GM19025 (cell line): ENCODE measurements around the gene NRP1.
A peak's percentile ranks its signal among the peaks of the same experiment; 100 is the strongest.
"Not testable (repeated sequence)": the region's sequence is repeated elsewhere in the genome, so short reads cannot be mapped to it uniquely, and the experiment has no call there.

Experiments
- ATAC-seq: cut with Tn5 transposase; IDR thresholded peaks from one replicate; pipeline ENCODE4 v1.9.1; 2021; ENCODE audit warnings: mild to moderate bottlenecking, low read depth, moderate library complexity; ENCODE audit not compliant: unreplicated experiment

Gene NRP1

DNA sequence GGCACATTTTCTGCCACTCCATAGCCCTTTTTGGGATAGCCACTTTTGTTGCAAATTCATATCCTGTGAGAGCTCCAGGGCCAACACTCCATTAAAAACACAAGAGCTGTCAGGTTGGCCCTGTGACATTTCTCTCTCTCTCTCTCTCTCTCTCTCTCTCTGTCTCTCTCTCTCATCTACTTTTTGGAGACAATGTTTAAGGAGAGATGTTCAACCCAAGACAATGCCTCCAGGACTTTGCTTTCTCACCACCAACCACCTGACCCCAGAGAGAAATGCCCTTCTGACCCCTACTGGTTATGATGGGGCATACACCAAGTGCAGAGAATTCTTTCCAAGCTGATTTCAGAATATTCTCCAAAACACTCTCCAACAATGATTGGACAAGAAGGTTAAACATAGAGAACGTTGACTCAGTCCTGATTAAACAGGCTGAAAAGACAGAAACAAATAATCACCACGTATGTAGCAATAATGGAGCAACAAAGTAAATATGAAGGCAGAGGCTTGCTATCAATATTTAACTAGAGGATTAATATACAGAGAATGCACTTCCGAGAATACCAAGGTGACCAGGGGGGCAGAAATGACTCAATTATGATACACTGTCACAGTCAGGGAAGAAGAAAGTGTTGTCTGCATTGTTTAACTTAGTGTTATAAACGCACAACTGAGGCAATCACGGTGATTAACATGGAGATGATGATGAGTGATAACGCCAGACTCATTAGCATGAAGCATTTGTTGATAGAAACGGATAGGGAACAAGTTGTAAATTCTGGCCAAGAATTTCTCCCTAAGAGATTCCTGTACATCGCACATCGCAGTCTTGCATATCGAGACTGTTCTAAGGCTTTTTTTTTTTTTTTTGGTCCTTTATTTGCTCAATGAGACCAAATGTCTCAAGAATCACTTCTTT is 178.5 kb downstream of the NRP1 start:
- no peak for ATAC-seq

DNA sequence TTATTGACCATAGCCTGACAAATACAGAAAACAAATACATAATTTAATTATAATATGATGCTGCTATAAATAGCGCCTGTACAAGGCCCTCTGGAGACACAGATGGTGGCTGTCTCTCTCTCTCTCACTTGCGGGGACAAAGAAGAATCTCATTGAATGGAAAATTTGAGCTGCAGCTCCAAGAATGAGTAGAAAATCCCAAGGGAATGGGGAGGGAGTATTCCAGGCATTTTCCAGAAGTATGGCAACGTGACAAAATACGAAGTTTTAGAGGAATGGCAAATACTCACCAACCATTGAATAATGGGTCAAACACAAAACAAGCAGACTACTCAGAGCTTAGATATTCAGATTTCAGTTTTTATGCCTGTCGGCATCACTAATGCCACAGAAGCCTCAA is 179.9 kb downstream of the NRP1 start:
- no peak for ATAC-seq

DNA sequence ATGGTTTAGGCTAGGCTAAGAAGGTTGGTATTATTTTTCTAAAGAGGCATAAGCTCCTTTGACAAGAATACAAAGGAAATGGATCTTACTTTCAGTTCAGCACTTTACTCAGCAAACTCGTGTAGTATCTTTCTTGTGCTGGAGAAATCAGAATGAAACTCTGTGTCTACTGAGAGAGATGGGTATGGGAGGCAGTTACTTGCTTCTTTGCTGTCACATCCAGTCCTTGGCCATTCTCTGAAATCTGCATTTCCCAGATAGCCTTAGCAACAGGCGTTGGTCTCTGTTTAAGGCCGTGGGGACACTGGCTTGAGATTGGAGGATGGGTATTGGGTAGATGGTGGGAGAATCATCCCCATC is 180.5 kb downstream of the NRP1 start:
- no peak for ATAC-seq

DNA sequence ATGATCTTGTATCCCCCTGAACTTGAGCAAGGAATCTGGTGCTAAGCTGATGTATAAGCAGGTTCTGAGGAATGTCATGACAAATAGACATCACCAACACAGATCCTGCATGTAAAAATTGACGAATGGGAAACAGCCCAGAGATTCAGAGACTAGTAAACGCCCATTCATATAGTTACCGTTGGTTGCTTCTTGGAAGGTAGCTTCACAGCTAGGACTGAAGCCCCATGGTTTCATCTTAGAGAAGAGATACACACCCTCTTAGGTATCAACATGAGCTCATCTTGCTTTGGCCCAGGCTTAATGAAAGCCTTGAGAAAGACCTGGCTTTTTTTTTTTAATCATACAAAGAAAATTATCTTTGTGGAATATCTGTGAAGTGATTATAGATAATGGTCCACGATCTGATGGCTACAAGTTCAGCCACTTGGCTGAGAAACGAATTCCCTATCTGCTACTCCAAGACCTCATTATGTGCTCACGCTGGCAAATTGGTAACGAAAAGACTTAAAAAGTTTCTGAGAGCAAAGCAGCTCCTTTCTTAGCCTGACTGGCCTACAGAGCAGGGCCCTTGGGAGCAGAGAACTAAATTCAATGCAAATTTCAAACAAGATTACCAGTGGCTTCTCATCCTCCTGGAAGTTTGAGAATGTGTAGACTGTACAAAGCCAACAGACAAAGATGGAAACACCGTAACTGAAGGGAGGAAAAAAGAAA is 181.1 kb downstream of the NRP1 start:
- no peak for ATAC-seq

DNA sequence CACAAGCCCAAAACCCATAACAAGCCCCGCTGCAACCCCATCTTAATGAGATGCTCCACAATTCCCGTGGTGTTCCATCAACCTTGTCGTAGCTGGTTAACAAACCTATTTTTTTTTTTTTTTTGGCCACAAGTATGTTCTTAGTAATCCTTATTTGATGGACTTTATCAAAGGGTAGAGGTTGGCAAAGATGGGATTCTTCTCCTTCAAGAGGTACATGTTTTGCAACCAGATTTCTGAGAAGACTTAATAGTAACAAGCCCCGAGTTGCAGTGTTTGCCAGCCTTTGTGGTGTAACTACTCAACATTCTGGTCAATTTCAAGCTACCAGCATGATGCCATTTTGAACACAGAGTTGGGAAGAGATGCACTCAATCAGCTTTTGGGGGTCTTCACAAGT is 181.7 kb downstream of the NRP1 start:
- ATAC-seq, result no peak

DNA sequence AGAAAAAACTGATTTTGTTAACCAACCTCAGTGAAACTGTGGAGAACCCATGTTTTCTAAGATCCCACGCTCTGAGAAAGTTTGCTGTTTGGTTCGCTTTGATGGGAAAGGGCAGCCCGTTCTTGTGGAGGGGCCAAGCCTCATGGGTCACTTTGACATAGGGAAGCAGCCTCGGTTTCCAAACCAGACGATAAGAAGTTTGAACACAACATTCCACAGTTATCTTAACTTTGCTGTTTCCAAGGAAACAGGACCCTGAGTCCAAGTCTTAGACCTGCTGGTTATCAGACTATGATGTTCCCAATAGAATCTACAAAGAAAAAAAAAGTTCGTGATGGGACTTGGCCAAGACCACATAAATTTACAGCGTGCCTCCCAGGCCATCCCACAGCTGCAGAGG is 182.3 kb downstream of the NRP1 start:
- no peak for ATAC-seq

DNA sequence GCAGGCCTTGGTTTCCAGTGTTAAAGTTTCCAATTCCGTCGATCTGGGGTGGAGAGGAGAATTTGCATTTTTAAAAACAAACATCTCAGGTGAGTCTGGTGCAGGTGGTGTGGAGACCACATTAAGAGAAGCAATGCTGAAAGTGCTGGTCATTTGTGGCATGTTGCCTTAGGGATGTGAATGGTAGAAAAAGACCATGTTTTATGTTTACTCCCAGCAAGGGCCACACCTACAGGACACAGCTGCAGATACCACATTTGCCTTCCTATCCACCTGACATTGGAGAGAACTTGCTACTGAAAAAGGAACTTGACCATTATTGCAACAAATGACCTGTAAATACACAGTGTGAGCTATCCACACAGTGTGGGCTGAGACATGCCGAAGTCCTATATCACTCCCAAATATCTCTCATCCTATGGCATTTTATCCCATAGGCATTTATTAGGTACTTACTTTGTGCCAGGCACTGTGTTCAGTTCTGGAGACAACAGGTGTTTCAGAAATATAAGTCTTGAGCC is 183.1 kb downstream of the NRP1 start:
- no peak for ATAC-seq

DNA sequence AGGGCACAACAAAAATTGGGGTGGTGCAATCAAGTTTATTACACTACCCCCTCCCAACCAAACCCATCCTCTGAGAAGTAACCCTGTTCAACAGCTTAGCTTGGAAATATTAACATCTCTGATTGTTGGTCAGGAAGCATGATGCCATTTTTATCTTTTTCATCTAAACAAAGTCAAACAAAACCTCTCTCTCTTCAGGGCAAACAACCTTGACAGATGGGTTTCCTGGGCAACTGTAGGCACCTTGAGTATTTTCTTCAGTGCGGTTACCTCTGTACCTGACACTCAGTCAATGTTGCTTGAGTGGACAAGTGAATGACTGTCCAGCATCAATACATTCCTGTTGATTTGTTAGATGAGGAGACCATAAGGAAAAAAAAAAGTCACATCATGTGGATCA is 183.6 kb downstream of the NRP1 start:
- no peak for ATAC-seq

DNA sequence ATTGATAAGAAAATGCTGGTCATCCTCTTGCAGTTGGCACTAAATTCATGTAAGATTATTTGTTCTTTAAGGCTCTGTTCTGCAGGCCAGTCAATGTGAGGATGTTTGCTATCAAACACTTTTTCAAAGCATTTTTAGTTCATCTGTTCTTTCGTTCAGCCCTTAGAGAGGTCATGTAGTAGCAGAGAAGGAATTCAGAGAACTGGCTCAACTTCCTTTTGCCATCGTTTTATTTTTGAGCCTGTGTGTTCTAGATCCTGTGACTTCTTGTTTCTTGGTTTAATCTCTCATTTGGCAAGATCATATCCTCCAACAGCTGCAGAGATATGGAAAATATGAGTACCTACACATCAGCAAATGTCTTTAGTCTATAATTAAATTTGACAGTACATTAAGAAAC is 184.3 kb downstream of the NRP1 start:
- ATAC-seq, result no peak

DNA sequence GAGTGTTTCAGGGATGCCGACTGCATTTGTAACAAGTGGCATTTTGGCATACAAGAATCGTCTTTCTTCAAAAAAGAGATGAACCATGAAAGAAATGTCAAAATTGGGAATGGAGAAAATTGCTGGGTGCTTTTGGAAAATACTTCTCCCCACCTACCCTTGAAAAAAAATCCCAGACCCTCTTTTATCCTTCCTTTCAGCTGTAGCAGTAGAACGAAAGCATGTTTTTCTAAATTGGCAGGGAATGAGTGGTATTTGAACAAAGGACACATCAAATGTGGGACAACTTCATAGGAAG is 187.5 kb downstream of the NRP1 start:
- ATAC-seq, result no peak

DNA sequence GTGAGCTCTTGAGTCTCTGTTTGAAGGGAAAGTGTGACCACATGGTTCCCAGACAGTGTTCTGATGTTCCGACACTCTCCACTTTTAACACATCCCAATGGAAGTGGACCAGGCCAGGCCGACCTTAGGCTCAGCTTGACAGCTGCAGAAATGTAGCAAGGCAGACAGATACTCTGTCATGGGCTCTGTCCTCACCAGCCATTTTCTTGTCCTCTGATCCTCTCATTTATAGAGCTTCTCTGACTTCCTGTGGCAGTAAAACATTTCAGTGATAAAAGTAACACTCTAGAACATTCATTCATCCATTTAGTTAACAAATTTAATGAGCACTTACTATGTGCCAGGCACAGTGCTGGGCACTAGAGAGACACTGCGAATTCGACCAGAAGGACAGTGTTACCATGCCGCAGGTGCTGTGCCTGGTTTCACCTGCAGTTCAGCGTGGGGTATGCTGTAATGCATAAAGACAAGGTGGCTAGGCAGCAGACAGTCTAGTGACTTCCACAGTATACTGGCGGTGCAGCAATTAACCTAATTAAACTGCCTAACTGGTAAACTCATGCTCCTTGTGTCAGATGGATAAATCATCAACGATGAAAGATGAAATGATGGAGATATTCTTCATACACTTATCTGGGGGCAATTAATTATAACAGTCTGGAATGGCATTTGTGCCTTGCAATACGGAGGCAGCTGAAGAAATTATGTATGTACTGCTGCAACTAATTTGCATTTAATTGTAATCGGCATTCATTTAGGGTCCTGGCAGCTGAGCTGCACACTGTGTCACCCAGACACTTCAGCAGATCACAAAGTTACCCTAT is 188.1 kb downstream of the NRP1 start:
- no peak for ATAC-seq

DNA sequence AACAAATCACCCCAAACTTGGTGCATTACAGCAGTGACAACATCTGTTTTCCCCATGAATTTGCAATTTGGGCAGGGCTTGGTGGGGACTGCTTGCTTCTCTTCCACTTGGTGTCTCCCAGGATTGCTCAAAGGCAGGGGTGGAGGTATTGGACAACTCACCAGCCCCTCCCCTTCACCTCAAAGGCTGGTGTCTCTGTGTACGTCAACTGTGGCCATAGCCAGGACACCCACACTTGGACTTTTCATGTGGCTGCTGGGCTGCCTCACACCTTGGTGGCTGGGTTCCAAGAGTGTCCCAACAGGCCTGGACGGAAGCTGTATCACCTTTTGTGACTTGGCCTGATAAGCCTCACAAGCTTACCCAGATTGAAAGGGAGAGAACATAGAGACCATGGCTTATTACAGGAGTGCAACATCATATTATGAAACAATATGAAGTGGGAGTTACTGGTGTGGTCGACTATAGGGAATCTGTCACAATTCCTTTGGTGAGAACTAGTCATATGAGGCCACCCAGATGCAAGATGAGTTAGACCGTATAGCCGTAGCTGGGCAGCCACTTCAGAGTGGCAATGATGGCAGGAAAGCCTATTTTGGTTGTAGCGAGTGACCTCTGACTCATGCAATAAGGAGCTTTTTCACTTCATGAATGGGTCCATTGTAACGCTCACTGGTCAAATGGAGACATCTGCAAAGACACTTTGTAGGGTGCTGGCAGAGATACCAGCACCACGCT is 188.8 kb downstream of the NRP1 start:
- no peak for ATAC-seq

DNA sequence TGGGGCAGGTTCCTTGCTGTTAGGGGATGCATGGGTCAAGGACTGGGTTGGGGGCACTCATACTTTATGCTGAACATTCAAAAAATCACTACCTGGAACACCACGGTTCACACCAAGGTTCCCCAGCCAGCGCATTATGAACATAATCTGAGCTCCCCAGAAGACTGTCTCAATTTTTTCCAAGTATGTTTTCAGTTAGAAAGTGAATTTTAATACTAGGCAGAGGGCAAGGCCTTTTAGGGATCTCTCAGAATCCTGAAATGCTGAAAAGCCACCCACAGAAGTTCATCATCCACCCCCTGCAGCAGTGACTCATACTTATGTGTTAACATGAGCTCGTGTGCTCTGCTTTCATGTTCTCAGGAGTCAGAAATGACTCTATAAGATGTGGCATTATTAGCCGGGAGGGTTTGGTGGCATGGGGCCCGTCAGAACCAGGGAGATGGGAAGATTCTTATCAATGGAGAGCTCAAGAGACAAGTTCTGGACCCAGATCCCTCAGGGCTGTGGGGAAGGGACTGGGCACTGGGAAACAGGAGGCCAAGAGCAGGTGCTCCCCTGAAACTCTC is 191.2 kb downstream of the NRP1 start:
- ATAC-seq, result no peak

DNA sequence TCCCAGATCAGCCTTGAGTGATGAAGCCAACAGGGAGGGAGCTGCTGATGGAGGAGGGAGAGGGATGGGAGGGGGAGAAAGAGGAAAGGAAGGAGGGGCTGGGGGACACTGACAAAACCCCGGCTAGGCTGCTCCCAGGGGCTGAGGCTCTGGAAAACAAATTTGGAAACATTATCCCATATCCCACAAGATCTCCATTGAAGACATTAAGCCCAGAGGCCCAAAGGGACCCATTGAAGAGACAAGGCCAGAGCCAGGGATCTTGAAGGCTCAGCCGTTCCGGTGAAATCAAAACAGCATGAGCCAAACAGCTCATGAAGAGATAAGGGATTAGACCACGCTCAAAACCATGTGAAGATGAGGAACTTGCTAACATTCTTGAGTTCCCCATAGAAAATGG is 192.2 kb downstream of the NRP1 start:
- no peak for ATAC-seq

DNA sequence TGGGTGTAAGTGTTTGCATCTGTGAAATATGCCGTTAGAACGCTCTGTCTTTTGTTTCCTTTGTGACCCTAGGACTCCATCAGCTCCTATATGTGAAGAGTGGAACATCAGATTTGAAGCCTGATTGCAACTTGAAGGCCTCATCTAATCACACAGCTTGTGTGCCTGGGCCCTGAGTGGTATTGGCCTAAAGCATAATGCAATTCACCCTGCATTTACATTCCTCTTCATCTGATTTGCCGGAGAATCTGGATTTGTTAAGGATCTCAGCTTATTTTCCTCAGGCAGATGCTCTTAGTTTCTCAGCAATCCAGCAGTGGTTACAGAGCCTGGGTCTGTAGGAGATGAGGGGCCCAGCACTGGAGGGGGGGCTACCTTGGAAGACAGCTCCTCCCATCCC is 193.2 kb downstream of the NRP1 start:
- ATAC-seq, result no peak

DNA sequence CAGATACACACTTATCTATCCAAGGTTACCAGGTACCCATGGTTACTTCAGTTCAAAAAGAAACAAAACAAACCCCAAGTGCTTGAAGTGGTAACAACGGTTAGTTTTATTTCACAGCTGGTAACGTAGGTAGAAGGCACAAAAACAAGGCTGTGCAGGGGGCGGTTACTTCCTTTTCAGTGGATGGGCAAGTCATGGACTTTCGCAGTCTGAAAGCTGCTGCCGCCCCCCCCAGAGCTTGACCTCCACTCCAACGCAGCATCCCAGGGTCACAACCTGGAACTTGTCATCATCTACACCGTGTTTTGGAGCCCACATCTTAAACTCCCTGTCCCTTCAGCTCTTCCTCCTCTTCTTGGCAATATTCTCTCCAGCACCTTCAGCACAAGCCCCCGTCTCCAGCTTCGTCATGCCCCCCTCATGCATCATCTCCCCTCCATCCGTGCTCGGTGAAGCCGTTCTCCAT is 195.3 kb downstream of the NRP1 start:
- no peak for ATAC-seq

DNA sequence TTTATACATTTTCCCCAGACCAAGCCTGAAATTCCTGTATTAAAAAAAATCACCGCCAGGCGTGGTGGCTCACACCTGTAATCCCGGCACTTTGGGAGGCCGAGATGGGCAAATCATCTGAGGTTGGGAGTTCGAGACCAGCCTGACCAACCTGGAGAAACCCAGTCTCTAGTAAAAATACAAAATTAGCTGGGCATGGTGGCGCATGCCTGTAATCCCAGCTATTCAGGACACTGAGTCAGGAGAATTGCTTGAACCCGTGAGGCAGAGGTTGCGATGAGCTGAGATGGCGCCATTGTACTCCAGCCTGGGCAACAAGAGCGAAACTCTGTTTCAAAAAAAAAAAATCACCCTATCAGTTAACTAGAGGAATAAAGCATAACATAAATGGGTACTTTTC is 195.8 kb downstream of the NRP1 start:
- not testable (repeated sequence) for ATAC-seq

DNA sequence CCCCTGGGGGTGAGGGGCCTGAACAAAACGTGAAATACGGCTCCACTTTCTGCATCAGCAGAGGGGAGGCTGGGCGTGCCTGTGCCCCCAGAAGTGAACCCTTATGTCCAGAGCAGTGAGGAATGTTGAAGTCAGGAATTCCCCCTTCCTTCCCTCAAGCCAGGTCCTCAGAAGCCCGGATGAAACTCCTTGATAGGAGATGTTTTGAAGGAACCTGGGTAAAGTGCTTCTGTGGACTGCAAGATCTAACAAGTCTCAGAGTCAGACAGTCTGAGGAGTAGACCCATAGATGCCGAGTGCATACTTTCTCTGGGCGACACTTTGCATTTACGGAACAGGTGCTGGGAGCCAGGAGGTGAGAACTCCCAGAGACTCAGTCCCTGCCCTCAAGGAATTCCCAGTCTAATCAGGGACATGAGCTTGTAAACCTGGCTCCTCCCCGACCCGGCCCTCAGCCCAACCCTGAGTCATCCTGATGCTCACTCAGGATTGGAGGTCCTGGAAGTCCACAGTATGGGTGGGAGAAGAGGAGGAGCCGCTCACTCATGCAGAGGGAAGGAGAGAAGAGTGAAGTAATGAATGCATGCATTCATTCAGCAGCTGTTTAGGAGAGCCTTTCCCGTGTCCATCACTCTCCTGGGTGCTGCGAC is 197.0 kb downstream of the NRP1 start:
- ATAC-seq, result no peak

DNA sequence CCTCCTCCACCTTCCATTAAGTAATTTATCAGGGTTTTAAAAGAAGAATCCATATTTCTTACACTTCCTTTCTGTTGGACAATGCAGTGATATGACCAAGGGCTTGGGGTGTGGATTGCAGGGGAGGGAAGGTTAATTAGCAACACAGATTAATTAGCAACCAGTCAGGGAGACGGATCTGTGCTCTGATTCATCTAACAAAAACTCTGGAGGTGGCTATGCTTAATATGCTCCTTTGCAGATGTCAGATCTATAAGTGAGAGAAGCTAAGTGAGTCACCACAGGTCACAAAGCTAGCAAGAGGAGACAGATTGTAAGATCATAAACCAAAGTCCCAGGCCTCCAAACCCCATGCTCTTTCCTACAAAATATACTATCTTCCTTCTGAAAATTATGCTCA is 197.7 kb downstream of the NRP1 start:
- ATAC-seq, result no peak

DNA sequence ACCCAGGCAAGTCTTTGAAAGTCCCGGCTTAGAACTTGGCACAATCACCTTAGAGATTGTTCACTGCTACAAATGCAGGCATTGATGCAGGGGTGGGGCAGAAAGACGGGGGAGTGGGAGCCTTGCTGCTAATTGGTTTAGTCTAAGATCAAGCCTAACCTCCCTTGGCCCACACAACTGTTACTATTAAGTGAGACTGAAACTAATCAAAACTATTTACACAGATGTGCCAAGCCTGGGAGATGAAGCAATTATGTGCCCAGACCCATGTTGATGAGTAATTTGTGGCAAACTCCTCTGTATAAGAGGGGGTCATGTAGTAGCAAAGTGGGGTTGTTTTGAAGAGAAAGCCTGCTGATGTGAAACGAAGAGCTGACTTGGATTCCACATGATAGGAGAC is 198.2 kb downstream of the NRP1 start:
- ATAC-seq, result peak; percentile 41
